GM12873 (cell line): ENCODE data around the gene IFT43.

Source experiments
- CTCF ChIP-seq: IDR thresholded peaks from 2 replicates; pipeline ENCODE4 v1.5.1; 2012; ENCODE audit warnings: low read depth, mild to moderate bottlenecking, moderate library complexity, low read length, control low read depth; ENCODE audit not compliant: insufficient read depth; ENCODE audit errors: missing control alignments

Gene IFT43

GRCh38 chr14:76015668-76016067, 30.1 kb downstream of the IFT43 start:
- no peak for TF ChIP-seq CTCF

GRCh38 chr14:76019676-76020075, 34.1 kb downstream of the IFT43 start:
- TF ChIP-seq CTCF = no peak

GRCh38 chr14:76022991-76023390, 37.4 kb downstream of the IFT43 start:
- TF ChIP-seq CTCF = no peak

GRCh38 chr14:76023757-76024156, 38.2 kb downstream of the IFT43 start:
- TF ChIP-seq CTCF = no peak

- no peak for TF ChIP-seq CTCF
These were observed 38.8 kb downstream of the IFT43 start for GRCh38 chr14:76024211-76024907.

- TF ChIP-seq CTCF = no peak
These were observed 49.0 kb downstream of the IFT43 start for GRCh38 chr14:76034566-76034965.

- no peak for TF ChIP-seq CTCF
These were observed 55.1 kb downstream of the IFT43 start for GRCh38 chr14:76040704-76041103.
